ENCODE data around the gene ARHGEF18. TPM values are rescaled to one million over a fixed set of nuclear protein-coding genes. Genes with fewer than 3 reads are reported as not detected.

The ARHGEF18 gene
- total RNA-seq, 1 donor = 21.2 TPM

DNA sequence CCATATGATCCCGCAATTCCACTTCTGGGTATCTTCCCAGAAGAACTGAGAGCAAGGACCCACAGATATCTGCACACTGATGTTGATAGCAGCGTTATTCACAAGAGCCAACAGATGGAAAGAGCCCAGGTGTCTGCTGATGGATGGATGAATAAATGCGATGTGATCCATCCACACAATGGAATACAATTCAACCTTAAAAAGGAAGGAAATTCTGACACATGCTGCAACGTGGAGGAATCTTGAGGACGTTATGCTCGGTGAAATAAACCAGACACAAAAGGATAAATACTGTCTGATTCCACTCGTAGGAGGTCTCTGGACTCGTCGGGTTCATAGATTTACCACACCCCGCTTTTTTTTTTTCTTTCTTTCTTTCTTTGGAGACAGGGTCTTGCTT is 21.8 kb downstream of the ARHGEF18 start:
- DNase-seq (ENCODE audit: low read depth) = no peak
- no peak overlapping the region for H3K4me3 ChIP-seq (ENCODE audit: low read depth, low read length)
- TF ChIP-seq, protein P1, sequence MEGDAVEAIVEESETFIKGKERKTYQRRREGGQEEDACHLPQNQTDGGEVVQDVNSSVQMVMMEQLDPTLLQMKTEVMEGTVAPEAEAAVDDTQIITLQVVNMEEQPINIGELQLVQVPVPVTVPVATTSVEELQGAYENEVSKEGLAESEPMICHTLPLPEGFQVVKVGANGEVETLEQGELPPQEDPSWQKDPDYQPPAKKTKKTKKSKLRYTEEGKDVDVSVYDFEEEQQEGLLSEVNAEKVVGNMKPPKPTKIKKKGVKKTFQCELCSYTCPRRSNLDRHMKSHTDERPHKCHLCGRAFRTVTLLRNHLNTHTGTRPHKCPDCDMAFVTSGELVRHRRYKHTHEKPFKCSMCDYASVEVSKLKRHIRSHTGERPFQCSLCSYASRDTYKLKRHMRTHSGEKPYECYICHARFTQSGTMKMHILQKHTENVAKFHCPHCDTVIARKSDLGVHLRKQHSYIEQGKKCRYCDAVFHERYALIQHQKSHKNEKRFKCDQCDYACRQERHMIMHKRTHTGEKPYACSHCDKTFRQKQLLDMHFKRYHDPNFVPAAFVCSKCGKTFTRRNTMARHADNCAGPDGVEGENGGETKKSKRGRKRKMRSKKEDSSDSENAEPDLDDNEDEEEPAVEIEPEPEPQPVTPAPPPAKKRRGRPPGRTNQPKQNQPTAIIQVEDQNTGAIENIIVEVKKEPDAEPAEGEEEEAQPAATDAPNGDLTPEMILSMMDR (IDR thresholded peaks at IDR 0.05; ENCODE audit: insufficient read depth, low read length) = no peak

DNA sequence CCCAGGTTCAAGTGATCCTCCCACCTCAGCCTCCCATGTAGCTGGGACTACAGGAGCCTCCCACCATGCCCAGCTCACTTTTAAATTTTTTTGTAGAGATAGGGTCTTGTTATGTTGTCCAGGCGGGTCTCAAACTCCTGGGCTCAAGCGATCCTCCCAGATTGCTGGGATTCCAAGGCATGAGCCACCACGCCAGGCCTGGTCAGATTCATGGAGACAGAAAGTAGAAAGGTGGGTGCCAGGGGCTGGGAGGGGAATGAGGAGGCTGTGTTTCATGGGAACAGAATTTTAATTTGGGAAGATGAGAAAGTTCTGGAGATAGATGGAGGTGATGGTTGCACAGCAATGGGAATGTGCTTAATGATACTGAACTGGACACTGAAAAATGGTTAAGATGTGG is 22.3 kb downstream of the ARHGEF18 start:
- no peak for DNase-seq (ENCODE audit: low read depth)
- TF ChIP-seq, protein P1 (IDR thresholded peaks at IDR 0.05; ENCODE audit: insufficient read depth, low read length) = no peak
- H3K4me3 ChIP-seq (ENCODE audit: low read depth, low read length) = no peak overlapping the region

GRCh38 chr19:7372810-7373209 is 24.1 kb downstream of the ARHGEF18 start:
- no peak overlapping the region for H3K4me3 ChIP-seq (ENCODE audit: low read depth, low read length)
- TF ChIP-seq, protein P1 (IDR thresholded peaks at IDR 0.05; ENCODE audit: insufficient read depth, low read length) = no peak
- no peak for DNase-seq (ENCODE audit: low read depth)

DNA sequence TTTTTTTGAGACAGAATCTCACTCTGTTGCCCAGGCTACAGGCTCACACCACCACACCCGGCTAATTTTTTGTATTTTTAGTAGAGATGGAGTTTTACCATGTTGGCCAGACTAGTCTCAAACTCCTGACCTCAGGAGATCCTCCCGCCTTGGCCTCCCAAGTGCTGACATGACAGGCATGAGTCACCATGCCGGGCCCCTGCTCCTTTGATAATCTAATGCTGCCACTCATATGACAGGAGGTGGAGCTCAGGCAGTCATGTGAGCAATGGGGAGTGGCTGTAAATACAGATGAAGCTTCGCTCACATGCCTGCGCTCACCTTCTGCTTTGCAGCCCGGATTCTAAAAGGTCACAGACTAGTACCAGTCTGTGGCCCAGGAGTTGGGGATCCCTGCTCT is 25.1 kb downstream of the ARHGEF18 start:
- TF ChIP-seq, protein P1 (IDR thresholded peaks at IDR 0.05; ENCODE audit: insufficient read depth, low read length) = no peak
- DNase-seq (ENCODE audit: low read depth) = no peak
- no peak overlapping the region for H3K4me3 ChIP-seq (ENCODE audit: low read depth, low read length)

- no peak overlapping the region for H3K4me3 ChIP-seq (ENCODE audit: low read depth, low read length)
- no peak for DNase-seq (ENCODE audit: low read depth)
- TF ChIP-seq, protein P1 (IDR thresholded peaks at IDR 0.05; ENCODE audit: insufficient read depth, low read length) = no peak
Observed at GRCh38 chr19:7376151-7376852, 27.6 kb downstream of the ARHGEF18 start.

GRCh38 chr19:7377196-7377595 is 28.5 kb downstream of the ARHGEF18 start:
- DNase-seq (ENCODE audit: low read depth) = no peak
- TF ChIP-seq, protein P1 (IDR thresholded peaks at IDR 0.05; ENCODE audit: insufficient read depth, low read length) = no peak
- no peak overlapping the region for H3K4me3 ChIP-seq (ENCODE audit: low read depth, low read length)

DNA sequence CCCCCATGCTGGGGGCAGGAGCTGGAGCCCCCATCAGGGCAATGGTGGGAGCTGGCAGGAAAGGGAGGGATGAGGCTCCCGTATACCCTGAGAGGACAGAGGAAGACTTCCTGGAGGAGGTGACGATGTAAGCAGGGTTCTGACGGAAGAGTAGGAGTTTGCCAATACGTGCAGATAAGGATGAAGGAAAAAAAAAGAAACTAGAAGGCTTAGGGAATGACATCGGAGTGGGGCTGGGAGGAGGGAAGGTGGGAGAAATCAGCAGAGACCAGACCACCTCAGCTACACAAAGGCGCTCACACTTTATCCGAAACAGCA is 32.3 kb downstream of the ARHGEF18 start:
- no peak for DNase-seq (ENCODE audit: low read depth)
- TF ChIP-seq, protein P1 (IDR thresholded peaks at IDR 0.05; ENCODE audit: insufficient read depth, low read length) = no peak
- no peak overlapping the region for H3K4me3 ChIP-seq (ENCODE audit: low read depth, low read length)
